Activated T-cell treated with anti-CD3 and anti-CD28 coated beads, Interleukin-2, amount 50 U/mL, for 4 hours (primary cell): ENCODE results near the gene PTPRM. TPM values are rescaled to one million over a fixed set of nuclear protein-coding genes. Genes with fewer than 3 reads are reported as not detected.

ENCODE experiments used
- ATAC-seq, 2 donors: fragments of 200-7000 bp; cut with Tn5 transposase; one replicate each; pipeline ENCODE4 v1.10.0; 2021
- DNase-seq: peaks from one replicate; pipeline ENCODE4 v3.0.0-alpha.2; 2020
- H3K27me3 Mint-ChIP-seq: one replicate; pipeline ENCODE4 v1.8.0; 2021; ENCODE audit warnings: low read depth, mixed read lengths
- H3K36me3 Mint-ChIP-seq: one replicate; pipeline ENCODE4 v1.8.0; 2022; ENCODE audit warnings: mixed read lengths; ENCODE audit not compliant: insufficient read depth
- H3K4me1 Mint-ChIP-seq: one replicate; pipeline ENCODE4 v1.8.0; 2021; ENCODE audit warnings: low read depth, mixed read lengths
- H3K4me3 Mint-ChIP-seq: one replicate; pipeline ENCODE4 v1.8.0; 2021; ENCODE audit warnings: mild to moderate bottlenecking, moderate library complexity, mixed read lengths
- H3K9me3 Mint-ChIP-seq: one replicate; pipeline ENCODE4 v1.8.0; 2021; ENCODE audit warnings: mixed read lengths
- total RNA-seq, 3 donors: library from RNA; stranded (reverse); gene quantifications; one replicate each; pipeline ENCODE4 v1.2.1, GENCODE V29; 2021

The PTPRM gene
- total RNA-seq, 3 donors from 2014 or later: 1.5 to 3.5 (median 2.3) TPM

GRCh38 chr18:7618891-7619442, 51.9 kb downstream of the PTPRM start:
- ATAC-seq (no peak), DNase-seq (no peak)
- Mint-ChIP-seq H3K4me1 (no peaks in the 10 kb centered on the region), H3K36me3 (no peaks in the 10 kb centered on the region), H3K27me3 (no peaks in the 10 kb centered on the region), H3K9me3 (no peaks in the 10 kb centered on the region), H3K4me3 (no peak overlapping the region)

DNA sequence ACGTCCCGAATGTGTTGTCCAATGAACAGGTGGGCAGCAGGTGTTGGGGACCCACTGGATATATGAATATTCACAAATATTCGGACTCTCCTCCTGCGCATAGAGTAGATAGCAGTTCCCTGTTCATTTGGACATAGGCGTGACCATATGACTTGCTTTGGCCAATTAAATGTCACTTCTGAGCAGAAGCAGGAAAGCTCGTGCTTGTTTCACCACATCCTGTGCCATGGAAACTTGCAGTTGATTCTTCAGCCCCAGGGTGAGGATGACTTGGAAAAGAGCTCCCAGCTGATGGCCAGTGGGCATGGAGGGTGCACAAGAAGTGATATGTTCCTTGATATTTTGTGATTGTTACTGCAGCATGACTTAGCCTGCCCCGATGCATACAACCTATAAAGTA, 52.6 kb downstream of the PTPRM start:
- no peak for ATAC-seq
- Mint-ChIP-seq H3K9me3 (no peaks in the 10 kb centered on the region), H3K36me3 (no peaks in the 10 kb centered on the region), H3K27me3 (no peaks in the 10 kb centered on the region), H3K4me1 (no peaks in the 10 kb centered on the region), H3K4me3 (no peak overlapping the region)
- no peak for DNase-seq

DNA sequence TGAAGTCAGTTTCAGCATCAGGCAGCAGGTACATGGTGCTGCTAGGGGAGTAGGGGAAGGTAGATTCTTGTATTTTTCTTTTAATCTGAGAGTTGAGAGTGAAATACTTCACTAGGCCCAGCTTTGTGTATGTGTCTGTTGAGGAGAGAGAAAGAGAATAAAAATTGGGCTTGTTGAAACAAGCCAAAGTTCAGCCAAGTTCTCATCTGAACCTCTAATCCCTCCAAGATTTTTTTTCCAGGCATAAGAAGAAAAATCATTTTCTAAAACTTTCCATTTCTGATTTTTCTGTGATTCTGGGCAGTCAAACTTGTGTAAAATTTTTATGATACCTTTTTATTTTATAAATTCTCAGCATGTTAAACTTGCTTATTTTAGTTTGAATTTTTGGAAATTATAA, 55.6 kb downstream of the PTPRM start:
- H3K36me3 Mint-ChIP-seq: no peaks in the 10 kb centered on the region
- no peak for ATAC-seq
- H3K4me1 Mint-ChIP-seq: no peaks in the 10 kb centered on the region

DNA sequence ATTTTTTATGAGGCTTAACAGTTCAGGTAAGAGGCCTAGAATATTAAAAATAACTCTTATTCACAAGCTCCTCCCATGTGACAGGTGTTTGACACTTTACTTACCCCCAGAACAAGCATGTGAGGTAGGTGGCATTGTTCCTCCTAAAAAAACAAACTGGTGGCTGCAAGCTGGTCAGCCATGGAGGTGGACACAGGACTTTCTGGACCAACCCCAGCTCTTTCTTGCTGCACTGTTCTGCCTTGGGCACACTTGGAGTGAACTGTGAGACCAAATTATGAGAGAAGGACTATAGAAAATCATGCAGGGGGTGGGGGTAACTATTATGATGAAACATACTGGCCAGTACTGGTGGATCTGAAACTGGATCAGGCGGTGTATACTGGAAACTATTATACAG, 56.6 kb downstream of the PTPRM start:
- no peak for DNase-seq
- Mint-ChIP-seq H3K36me3 (no peaks in the 10 kb centered on the region), H3K9me3 (no peaks in the 10 kb centered on the region), H3K4me3 (no peak overlapping the region), H3K27me3 (no peaks in the 10 kb centered on the region), H3K4me1 (no peaks in the 10 kb centered on the region)
- ATAC-seq: no peak

More for the DNA sequence above, 55.6 kb downstream of the PTPRM start:
- Mint-ChIP-seq H3K27me3 (no peaks in the 10 kb centered on the region), H3K9me3 (no peaks in the 10 kb centered on the region), H3K4me3 (no peak overlapping the region)
- no peak for DNase-seq

- DNase-seq (no peak), ATAC-seq (no peak)
- H3K9me3 Mint-ChIP-seq: no peaks in the 10 kb centered on the region
- H3K4me3 Mint-ChIP-seq: no peak overlapping the region
- no peaks in the 10 kb centered on the region for H3K36me3 Mint-ChIP-seq
- no peaks in the 10 kb centered on the region for H3K27me3 Mint-ChIP-seq
- no peaks in the 10 kb centered on the region for H3K4me1 Mint-ChIP-seq
Observed at GRCh38 chr18:7624697-7625096, 57.6 kb downstream of the PTPRM start.

- no peak overlapping the region for H3K4me3 Mint-ChIP-seq
Observed at GRCh38 chr18:7626175-7626921, 59.2 kb downstream of the PTPRM start.

DNA sequence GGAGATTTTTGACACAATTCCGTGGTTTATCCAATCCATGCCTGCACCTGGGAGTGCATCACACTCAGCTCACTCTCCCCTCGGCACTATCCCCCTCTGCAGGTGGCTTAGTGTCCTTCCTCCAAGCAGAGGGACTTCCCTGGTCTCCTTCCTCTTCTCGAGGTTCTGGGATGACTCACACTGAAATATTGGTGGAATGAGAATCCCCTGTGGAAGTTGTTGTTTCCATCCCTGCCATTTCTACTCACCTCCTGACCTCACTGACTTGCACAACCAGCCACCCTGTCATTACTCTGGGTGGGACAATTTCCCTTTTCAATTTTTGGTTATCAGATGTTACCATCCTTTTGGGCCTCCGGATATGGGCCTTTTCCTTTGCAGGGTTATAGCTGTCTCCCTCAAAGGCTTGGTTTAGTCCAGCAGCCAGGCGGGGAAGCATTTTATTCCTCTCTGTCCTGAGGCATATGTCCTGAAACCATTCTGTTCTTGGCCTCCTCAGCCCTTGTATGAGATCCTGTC, 59.9 kb downstream of the PTPRM start:
- DNase-seq: no peak
- no peak for ATAC-seq
- no peaks in the 10 kb centered on the region for H3K9me3 Mint-ChIP-seq
- H3K4me1 Mint-ChIP-seq: no peaks in the 10 kb centered on the region
- H3K27me3 Mint-ChIP-seq: no peaks in the 10 kb centered on the region
- no peaks in the 10 kb centered on the region for H3K36me3 Mint-ChIP-seq
- no peak overlapping the region for H3K4me3 Mint-ChIP-seq

More at GRCh38 chr18:7626175-7626921, 59.2 kb downstream of the PTPRM start:
- ATAC-seq (no peak), DNase-seq (no peak)
- no peaks in the 10 kb centered on the region for H3K4me1 Mint-ChIP-seq
- no peaks in the 10 kb centered on the region for H3K36me3 Mint-ChIP-seq
- no peaks in the 10 kb centered on the region for H3K9me3 Mint-ChIP-seq
- no peaks in the 10 kb centered on the region for H3K27me3 Mint-ChIP-seq

DNA sequence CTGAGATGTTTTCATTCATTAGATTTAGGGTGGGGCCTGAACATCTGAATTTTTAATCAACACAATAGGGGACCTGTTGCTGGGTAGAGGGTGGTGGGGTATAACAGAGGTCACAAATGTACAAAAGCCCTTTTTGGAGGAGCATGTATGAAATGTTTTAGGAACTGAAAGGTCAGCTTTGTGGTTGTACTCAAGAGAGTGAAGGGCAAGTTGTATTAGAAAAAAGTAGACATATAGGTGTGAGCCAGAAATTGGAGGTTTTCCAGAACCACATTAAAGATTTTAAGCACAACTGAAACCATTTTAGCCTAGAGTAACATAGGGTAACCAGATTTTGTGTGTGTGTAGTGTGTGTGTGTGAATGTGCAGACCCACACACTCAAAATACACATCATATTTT, 62.3 kb downstream of the PTPRM start:
- ATAC-seq (no peak), DNase-seq (no peak)
- H3K9me3 Mint-ChIP-seq: peaks cover 4% of the 10 kb centered on the region
- H3K36me3 Mint-ChIP-seq: no peaks in the 10 kb centered on the region
- no peaks in the 10 kb centered on the region for H3K4me1 Mint-ChIP-seq
- no peak overlapping the region for H3K4me3 Mint-ChIP-seq
- H3K27me3 Mint-ChIP-seq: no peaks in the 10 kb centered on the region

DNA sequence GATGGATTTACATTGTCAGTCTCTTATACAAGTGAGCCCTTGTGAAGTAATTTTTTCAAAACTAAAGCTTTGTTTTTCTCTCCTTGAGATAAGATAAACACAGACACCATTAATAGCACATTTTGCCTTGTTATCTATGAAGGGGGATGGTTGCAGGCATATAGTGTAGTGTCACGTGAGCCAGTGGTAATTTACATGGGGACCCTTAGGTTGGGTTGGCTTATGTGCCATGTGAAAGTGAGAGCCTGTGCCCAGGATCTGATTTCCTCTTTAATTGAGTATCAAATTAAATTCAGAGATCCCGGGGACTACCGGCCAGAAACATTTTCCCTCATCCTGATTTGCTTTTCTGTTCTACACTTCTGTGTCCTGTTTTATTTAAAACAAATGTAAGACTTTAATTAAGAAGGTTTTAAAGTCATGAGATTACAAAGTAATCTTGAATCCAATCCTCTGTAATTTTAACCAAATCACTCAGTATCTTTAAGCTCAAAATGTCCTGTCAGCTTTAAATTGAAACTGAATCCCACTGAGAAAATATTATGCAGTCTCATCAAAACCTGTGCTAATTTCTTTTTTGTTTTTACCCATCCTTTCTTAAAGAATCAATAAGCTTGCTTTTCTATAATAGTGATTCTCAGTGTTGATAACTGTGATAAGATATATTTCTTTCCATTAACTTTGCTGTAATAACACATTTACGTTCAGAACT, 63.8 kb downstream of the PTPRM start:
- Mint-ChIP-seq H3K27me3 (no peaks in the 10 kb centered on the region), H3K4me3 (no peak overlapping the region), H3K36me3 (no peaks in the 10 kb centered on the region), H3K4me1 (no peaks in the 10 kb centered on the region), H3K9me3 (peaks cover 4% of the 10 kb centered on the region)
- ATAC-seq: no peak
- DNase-seq: no peak

GRCh38 chr18:7632152-7633098, 65.3 kb downstream of the PTPRM start:
- DNase-seq: no peak
- no peak for ATAC-seq
- H3K4me1 Mint-ChIP-seq: no peaks in the 10 kb centered on the region
- peaks cover 4% of the 10 kb centered on the region for H3K9me3 Mint-ChIP-seq
- H3K36me3 Mint-ChIP-seq: no peaks in the 10 kb centered on the region
- H3K27me3 Mint-ChIP-seq: no peaks in the 10 kb centered on the region
- no peak overlapping the region for H3K4me3 Mint-ChIP-seq

DNA sequence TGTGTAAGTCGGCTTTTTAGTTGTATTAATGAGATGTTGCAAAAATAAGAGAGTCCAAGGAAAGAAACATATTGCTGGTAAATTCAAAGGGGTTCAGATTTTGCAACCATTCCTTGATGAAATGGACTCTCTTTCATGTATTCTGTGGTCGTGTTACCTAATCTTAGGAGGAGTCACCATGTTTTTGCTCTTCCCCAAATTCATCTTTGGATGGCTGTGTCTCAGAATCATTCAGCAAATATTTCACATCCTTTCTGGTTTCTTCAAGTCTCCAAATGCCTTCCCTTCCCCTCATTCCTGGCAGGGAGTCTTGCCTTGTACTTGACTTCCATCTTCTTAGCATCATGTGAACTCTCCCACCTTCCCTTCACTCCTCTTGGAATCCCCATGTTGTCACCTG, 66.1 kb downstream of the PTPRM start:
- Mint-ChIP-seq H3K36me3 (no peaks in the 10 kb centered on the region), H3K4me3 (no peak overlapping the region), H3K4me1 (no peaks in the 10 kb centered on the region), H3K27me3 (no peaks in the 10 kb centered on the region), H3K9me3 (peaks cover 4% of the 10 kb centered on the region)
- ATAC-seq (no peak), DNase-seq (no peak)

DNA sequence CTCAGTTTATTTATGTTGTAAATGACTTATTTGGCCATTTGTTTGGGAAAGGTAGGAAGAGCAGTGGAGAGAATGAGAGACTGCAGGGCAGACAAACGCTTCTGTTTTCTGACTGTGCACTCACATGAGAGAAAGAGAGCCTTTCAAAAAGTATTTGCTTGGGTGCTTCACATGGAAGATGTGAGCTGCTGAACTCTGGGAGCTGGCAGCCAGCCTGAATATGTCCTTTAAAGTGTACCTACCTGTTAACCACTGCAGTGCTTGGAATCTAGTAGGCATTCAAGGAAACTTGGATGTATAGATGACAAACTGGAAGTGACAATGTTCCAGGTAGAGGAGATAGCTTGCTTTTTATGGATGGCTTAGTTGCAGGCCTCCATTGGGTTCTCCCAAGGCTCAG, 68.8 kb downstream of the PTPRM start:
- H3K4me3 Mint-ChIP-seq: no peak overlapping the region
- DNase-seq: no peak
- peaks cover 4% of the 10 kb centered on the region for H3K9me3 Mint-ChIP-seq
- H3K36me3 Mint-ChIP-seq: no peaks in the 10 kb centered on the region
- H3K27me3 Mint-ChIP-seq: no peaks in the 10 kb centered on the region
- no peak for ATAC-seq
- no peaks in the 10 kb centered on the region for H3K4me1 Mint-ChIP-seq

DNA sequence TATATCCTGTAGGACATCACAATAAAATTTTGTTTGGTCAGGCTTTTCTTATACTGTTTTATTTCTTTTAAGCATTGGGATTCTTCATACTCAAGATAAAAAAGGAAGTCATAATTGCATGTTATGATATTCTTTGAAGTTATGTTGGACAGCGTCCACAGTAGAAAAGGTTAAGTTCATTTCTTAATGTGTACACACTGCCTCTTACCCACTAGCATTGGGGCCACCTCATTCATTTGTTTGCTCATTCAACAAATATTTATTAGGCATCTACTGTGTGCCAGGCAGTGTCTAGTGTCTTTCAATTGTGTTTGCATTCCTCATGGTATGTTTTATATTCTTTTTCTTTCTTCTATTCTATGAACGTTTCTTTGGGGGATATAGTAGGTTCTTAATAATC, 70.2 kb downstream of the PTPRM start:
- ATAC-seq: no peak

GRCh38 chr18:7638321-7638720, 71.2 kb downstream of the PTPRM start:
- H3K36me3 Mint-ChIP-seq: no peaks in the 10 kb centered on the region
- no peaks in the 10 kb centered on the region for H3K4me1 Mint-ChIP-seq
- ATAC-seq (no peak), DNase-seq (no peak)
- no peaks in the 10 kb centered on the region for H3K27me3 Mint-ChIP-seq
- peaks cover 3% of the 10 kb centered on the region for H3K9me3 Mint-ChIP-seq
- no peak overlapping the region for H3K4me3 Mint-ChIP-seq

More for the DNA sequence above, 70.2 kb downstream of the PTPRM start:
- H3K4me3 Mint-ChIP-seq: no peak overlapping the region
- no peak for DNase-seq
- no peaks in the 10 kb centered on the region for H3K4me1 Mint-ChIP-seq
- H3K36me3 Mint-ChIP-seq: no peaks in the 10 kb centered on the region
- peaks cover 4% of the 10 kb centered on the region for H3K9me3 Mint-ChIP-seq
- no peaks in the 10 kb centered on the region for H3K27me3 Mint-ChIP-seq
